A549 (cell line): ENCODE measurements around the gene TMEM9.

Experiments
- CEBPB ChIP-seq, 2 experiments: fragments of >200 bp in 1 of 2; sonication (Bioruptor Twin) in 1 of 2; formaldehyde crosslinking in 1 of 2; IDR thresholded peaks; 2 replicates each; pipeline ENCODE4 v1.6.1; 2012 to 2016
- EHMT2 ChIP-seq: fragments of 200-600 bp; sonication (generic); IDR thresholded peaks from 2 replicates; pipeline ENCODE4 v1.6.1; 2016; ENCODE audit warnings: antibody characterized with exemption, low read depth, mild to moderate bottlenecking, moderate library complexity
- MAFK ChIP-seq: fragments of 450-650 bp; IDR thresholded peaks from 2 replicates; pipeline ENCODE4 v1.6.1; 2014; ENCODE audit not compliant: partially characterized antibody
- POLR2A ChIP-seq: IDR thresholded peaks from 2 replicates; pipeline ENCODE4 v1.6.1; 2012; ENCODE audit warnings: mild to moderate bottlenecking, low read length
- RNF2 ChIP-seq: fragments of 200-600 bp; sonication (generic); IDR thresholded peaks from 2 replicates; pipeline ENCODE4 v1.6.1; 2016; ENCODE audit warnings: low read depth, mild to moderate bottlenecking, antibody characterized with exemption, moderate library complexity, borderline replicate concordance
- TF ChIP-seq, protein P1 (sequence below): fragments of >200 bp; sonication (Bioruptor Twin); formaldehyde crosslinking; IDR thresholded peaks from 3 replicates; pipeline ENCODE4 v1.5.1; 2016

- TF ChIP-seq, protein P1, sequence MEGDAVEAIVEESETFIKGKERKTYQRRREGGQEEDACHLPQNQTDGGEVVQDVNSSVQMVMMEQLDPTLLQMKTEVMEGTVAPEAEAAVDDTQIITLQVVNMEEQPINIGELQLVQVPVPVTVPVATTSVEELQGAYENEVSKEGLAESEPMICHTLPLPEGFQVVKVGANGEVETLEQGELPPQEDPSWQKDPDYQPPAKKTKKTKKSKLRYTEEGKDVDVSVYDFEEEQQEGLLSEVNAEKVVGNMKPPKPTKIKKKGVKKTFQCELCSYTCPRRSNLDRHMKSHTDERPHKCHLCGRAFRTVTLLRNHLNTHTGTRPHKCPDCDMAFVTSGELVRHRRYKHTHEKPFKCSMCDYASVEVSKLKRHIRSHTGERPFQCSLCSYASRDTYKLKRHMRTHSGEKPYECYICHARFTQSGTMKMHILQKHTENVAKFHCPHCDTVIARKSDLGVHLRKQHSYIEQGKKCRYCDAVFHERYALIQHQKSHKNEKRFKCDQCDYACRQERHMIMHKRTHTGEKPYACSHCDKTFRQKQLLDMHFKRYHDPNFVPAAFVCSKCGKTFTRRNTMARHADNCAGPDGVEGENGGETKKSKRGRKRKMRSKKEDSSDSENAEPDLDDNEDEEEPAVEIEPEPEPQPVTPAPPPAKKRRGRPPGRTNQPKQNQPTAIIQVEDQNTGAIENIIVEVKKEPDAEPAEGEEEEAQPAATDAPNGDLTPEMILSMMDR = no peak
- TF ChIP-seq MAFK = no peak
- no peak for TF ChIP-seq EHMT2
- TF ChIP-seq CEBPB (IDR thresholded peaks at IDR 0.05) = no peak
- TF ChIP-seq POLR2A = no peak
- no peak for TF ChIP-seq RNF2
These were observed 12.0 kb downstream of the TMEM9 start for GRCh38 chr1:201142011-201142848.
